HAP-1 (cell line): ENCODE measurements around the gene TESK2.

Experiments
- DNase-seq, 2 experiments: peaks; one replicate each; pipeline ENCODE4 v3.0.0-alpha.2; 2016 to 2020; ENCODE audit warnings: low spot score in 2 of 2
- H3K27me3 ChIP-seq: fragments of 250-450 bp; sonication (Bioruptor Pico); 2 replicates; pipeline ENCODE4 v1.5.1; 2020; ENCODE audit warnings: low read depth, mild to moderate bottlenecking, moderate library complexity
- H3K36me3 ChIP-seq: fragments of 250-450 bp; sonication (Bioruptor Pico); replicated peaks from 2 replicates; pipeline ENCODE4 v1.5.1; 2020; ENCODE audit warnings: mild to moderate bottlenecking
- H3K4me1 ChIP-seq: fragments of 250-450 bp; sonication (Bioruptor Pico); 2 replicates; pipeline ENCODE4 v1.5.1; 2020; ENCODE audit warnings: mild to moderate bottlenecking
- H3K4me3 ChIP-seq: fragments of 250-450 bp; sonication (Bioruptor Pico); 2 replicates; pipeline ENCODE4 v1.5.1; 2020; ENCODE audit warnings: mild to moderate bottlenecking, moderate library complexity
- H3K9me3 ChIP-seq: fragments of 250-450 bp; sonication (Bioruptor Pico); 2 replicates; pipeline ENCODE4 v1.5.1; 2020; ENCODE audit warnings: mild to moderate bottlenecking, moderate library complexity
- in situ Hi-C: fragments of 300-500 bp; cut with MboI; formaldehyde crosslinking; loops from 3 replicates; pipeline ENCODE4 v1.14.3; 2020; ENCODE audit warnings: low sequenced_read_pairs, inconsistent platforms, mixed read lengths

TESK2 gene

GRCh38 chr1:45353685-45354084, 137.3 kb downstream of the TESK2 start:
- DNase-seq: no peak
- H3K4me3 ChIP-seq: no peak overlapping the region
- no peaks in the 10 kb centered on the region for H3K4me1 ChIP-seq
- no peaks in the 10 kb centered on the region for H3K36me3 ChIP-seq
- in situ Hi-C loops: loop anchor here (10.0 kb wide), 1 partner anchor 211 kb away; no protein-coding TSS in a partner anchor
- no peaks in the 10 kb centered on the region for H3K27me3 ChIP-seq
- H3K9me3 ChIP-seq: no peaks in the 10 kb centered on the region

- no peaks in the 10 kb centered on the region for H3K36me3 ChIP-seq
- in situ Hi-C loops: loop anchor here (10.0 kb wide), 1 partner anchor 213 kb away; no protein-coding TSS in a partner anchor
- no peak overlapping the region for H3K4me3 ChIP-seq
- no peaks in the 10 kb centered on the region for H3K27me3 ChIP-seq
- no peaks in the 10 kb centered on the region for H3K9me3 ChIP-seq
- DNase-seq: no peak
- H3K4me1 ChIP-seq: no peaks in the 10 kb centered on the region
These were observed 139.5 kb downstream of the TESK2 start for GRCh38 chr1:45351508-45351907.

- in situ Hi-C loops: loop anchor here (5.0 kb wide), 1 partner anchor 143 kb away; the partner anchor contains the start of gene TESK2
- Histone ChIP-seq H3K9me3 (no peaks in the 10 kb centered on the region), H3K4me1 (no peaks in the 10 kb centered on the region), H3K4me3 (no peak overlapping the region), H3K36me3 (peaks cover 13% of the 10 kb centered on the region), H3K27me3 (no peaks in the 10 kb centered on the region)
- no peak for DNase-seq
These were observed 141.8 kb downstream of the TESK2 start for GRCh38 chr1:45348966-45349677.

GRCh38 chr1:45348609-45348965, 142.4 kb downstream of the TESK2 start:
- in situ Hi-C loops: loop anchor here (5.0 kb wide), 1 partner anchor 144 kb away; the partner anchor contains the start of gene TESK2
- Histone ChIP-seq H3K27me3 (no peaks in the 10 kb centered on the region), H3K36me3 (peaks cover 18% of the 10 kb centered on the region), H3K4me3 (no peak overlapping the region), H3K9me3 (no peaks in the 10 kb centered on the region), H3K4me1 (no peaks in the 10 kb centered on the region)
- DNase-seq: no peak

- Histone ChIP-seq H3K27me3 (no peaks in the 10 kb centered on the region), H3K4me1 (no peaks in the 10 kb centered on the region)
- DNase-seq: no peak
These were observed 142.9 kb downstream of the TESK2 start for GRCh38 chr1:45348020-45348419.

GRCh38 chr1:45346473-45346872, 144.5 kb downstream of the TESK2 start:
- Histone ChIP-seq H3K36me3 (peaks cover 38% of the 10 kb centered on the region), H3K9me3 (no peaks in the 10 kb centered on the region), H3K4me3 (no peak overlapping the region), H3K4me1 (no peaks in the 10 kb centered on the region), H3K27me3 (no peaks in the 10 kb centered on the region)
- in situ Hi-C loops: loop anchor here (5.0 kb wide), 1 partner anchor 146 kb away; the partner anchor contains the start of gene TESK2
- DNase-seq: no peak

More at GRCh38 chr1:45348020-45348419, 142.9 kb downstream of the TESK2 start:
- Histone ChIP-seq H3K4me3 (no peak overlapping the region), H3K9me3 (no peaks in the 10 kb centered on the region), H3K36me3 (peaks cover 24% of the 10 kb centered on the region)
- in situ Hi-C loops: loop anchor here (5.0 kb wide), 1 partner anchor 144 kb away; the partner anchor contains the start of gene TESK2

- H3K4me3 ChIP-seq: no peak overlapping the region
These were observed 145.9 kb downstream of the TESK2 start for GRCh38 chr1:45345014-45345413.

GRCh38 chr1:45344499-45344898, 146.5 kb downstream of the TESK2 start:
- H3K36me3 ChIP-seq: peaks cover 38% of the 10 kb centered on the region
- H3K27me3 ChIP-seq: no peaks in the 10 kb centered on the region
- H3K9me3 ChIP-seq: no peaks in the 10 kb centered on the region
- H3K4me1 ChIP-seq: peaks cover 9% of the 10 kb centered on the region
- in situ Hi-C loops: no loop called here
- DNase-seq: no peak
- no peak overlapping the region for H3K4me3 ChIP-seq

More at GRCh38 chr1:45345014-45345413, 145.9 kb downstream of the TESK2 start:
- Histone ChIP-seq H3K27me3 (no peaks in the 10 kb centered on the region), H3K4me1 (peaks cover 9% of the 10 kb centered on the region), H3K9me3 (no peaks in the 10 kb centered on the region), H3K36me3 (peaks cover 38% of the 10 kb centered on the region)
- no peak for DNase-seq
- in situ Hi-C loops: loop anchor here (5.0 kb wide), 1 partner anchor 147 kb away; the partner anchor contains the start of gene TESK2

GRCh38 chr1:45340816-45341466, 150.0 kb downstream of the TESK2 start:
- peaks cover 41% of the 10 kb centered on the region for H3K36me3 ChIP-seq
- peak in 1 of 2 experiments; percentile 23 for DNase-seq
- in situ Hi-C loops: no loop called here
- H3K9me3 ChIP-seq: no peaks in the 10 kb centered on the region
- H3K4me3 ChIP-seq: peak overlapping the region; percentile 86
- H3K4me1 ChIP-seq: peaks cover 13% of the 10 kb centered on the region
- H3K27me3 ChIP-seq: no peaks in the 10 kb centered on the region

- peak within 1 kb of the TSS; percentile 86 for H3K4me3 ChIP-seq
- H3K9me3 ChIP-seq: no peaks in the 10 kb centered on the region
- H3K36me3 ChIP-seq: peaks cover 36% of the 10 kb centered on the region
- DNase-seq: peak; percentile 93 to 98
- in situ Hi-C loops: no loop called here
- no peaks in the 10 kb centered on the region for H3K27me3 ChIP-seq
- H3K4me1 ChIP-seq: peaks cover 13% of the 10 kb centered on the region
These were observed 151.0 kb downstream of the TESK2 start, which contains the start of the genes MUTYH and TOE1 for GRCh38 chr1:45339789-45340558. Gene MUTYH, minus strand, starts transcription at chr1:45340440. Its CDS starts 5,935 bp downstream, at chr1:45334505. Gene TOE1, plus strand, starts transcription at chr1:45340170. Its CDS starts 83 bp downstream, at chr1:45340253.

- no peaks in the 10 kb centered on the region for H3K27me3 ChIP-seq
- peaks cover 13% of the 10 kb centered on the region for H3K4me1 ChIP-seq
- in situ Hi-C loops: no loop called here
- H3K36me3 ChIP-seq: peaks cover 22% of the 10 kb centered on the region
- DNase-seq: no peak
- H3K4me3 ChIP-seq: no peak overlapping the region
- H3K9me3 ChIP-seq: no peaks in the 10 kb centered on the region
These were observed 153.2 kb downstream of the TESK2 start for GRCh38 chr1:45337630-45338325.

GRCh38 chr1:45335855-45336324, 155.1 kb downstream of the TESK2 start:
- no peaks in the 10 kb centered on the region for H3K9me3 ChIP-seq
- in situ Hi-C loops: no loop called here
- H3K36me3 ChIP-seq: peaks cover 24% of the 10 kb centered on the region
- no peak overlapping the region for H3K4me3 ChIP-seq
- DNase-seq: no peak
- H3K27me3 ChIP-seq: no peaks in the 10 kb centered on the region
- peaks cover 8% of the 10 kb centered on the region for H3K4me1 ChIP-seq
